ENCODE results near the gene PELO.
A peak's percentile ranks its signal among the peaks of the same experiment; 100 is the strongest.
"Not testable (repeated sequence)": the region's sequence is repeated elsewhere in the genome, so short reads cannot be mapped to it uniquely, and the experiment has no call there.

The PELO gene, protein sequence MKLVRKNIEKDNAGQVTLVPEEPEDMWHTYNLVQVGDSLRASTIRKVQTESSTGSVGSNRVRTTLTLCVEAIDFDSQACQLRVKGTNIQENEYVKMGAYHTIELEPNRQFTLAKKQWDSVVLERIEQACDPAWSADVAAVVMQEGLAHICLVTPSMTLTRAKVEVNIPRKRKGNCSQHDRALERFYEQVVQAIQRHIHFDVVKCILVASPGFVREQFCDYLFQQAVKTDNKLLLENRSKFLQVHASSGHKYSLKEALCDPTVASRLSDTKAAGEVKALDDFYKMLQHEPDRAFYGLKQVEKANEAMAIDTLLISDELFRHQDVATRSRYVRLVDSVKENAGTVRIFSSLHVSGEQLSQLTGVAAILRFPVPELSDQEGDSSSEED

DNA sequence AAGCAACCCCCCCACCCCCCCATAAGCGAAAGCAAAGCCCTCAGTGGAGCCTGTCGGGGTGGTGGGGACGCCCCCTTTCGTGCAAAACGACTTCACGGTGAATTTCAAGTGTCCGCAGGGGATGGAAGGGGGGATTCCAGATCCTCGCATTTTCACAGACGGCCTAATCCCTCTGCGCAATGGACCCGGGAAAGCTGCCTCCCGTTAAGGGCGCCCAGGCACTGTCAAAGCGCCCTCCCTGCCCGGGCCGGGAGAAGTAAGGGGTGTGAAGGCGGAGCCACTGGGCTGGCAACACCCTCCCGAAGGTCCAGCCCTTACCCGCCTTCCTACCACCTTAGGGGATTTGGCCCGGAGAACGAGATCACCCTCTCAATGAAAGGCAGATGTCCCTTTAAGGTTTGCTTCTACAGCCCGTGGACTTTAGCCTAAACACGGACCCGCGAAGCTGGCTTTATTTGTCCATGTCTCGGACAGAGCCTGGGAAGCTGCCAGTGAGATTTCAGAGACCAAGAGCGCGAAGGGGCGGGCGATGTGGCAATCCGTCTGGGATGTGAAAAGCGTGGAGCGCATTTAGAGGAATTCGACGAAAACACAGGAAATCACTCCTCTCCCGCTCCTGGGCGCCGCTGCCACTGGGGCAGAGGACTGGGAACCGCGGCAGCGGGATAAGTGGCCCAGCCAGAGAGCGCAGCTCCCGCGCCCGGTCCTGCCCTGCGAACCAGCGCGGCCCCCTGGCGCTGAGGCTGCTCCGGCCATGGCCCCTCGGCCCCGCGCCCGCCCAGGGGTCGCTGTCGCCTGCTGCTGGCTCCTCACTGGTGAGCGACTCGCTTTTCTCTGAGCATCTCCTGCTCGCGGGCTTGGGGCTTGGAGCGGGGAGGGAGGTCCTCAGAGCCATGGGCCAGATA lies at the start of gene PELO, which contains the start of gene ITGA1:
PELO (plus strand) TSS at position 317 of the 905 bp plus-strand sequence. CDS start 12,479 bp downstream, outside the sequence.
ITGA1 (plus strand) TSS at position 317 of the 905 bp plus-strand sequence; CDS start at position 755, 438 bp downstream.
- DNase-seq, result peak in 5 of 6 experiments; percentile 18 to 62 (median 58)

GRCh38 chr5:52738095-52738506 lies 49.6 kb upstream of the PELO start:
- no peak for DNase-seq

- DNase-seq, result no peak
Observed at GRCh38 chr5:52740007-52740406, 47.7 kb upstream of the PELO start.

DNA sequence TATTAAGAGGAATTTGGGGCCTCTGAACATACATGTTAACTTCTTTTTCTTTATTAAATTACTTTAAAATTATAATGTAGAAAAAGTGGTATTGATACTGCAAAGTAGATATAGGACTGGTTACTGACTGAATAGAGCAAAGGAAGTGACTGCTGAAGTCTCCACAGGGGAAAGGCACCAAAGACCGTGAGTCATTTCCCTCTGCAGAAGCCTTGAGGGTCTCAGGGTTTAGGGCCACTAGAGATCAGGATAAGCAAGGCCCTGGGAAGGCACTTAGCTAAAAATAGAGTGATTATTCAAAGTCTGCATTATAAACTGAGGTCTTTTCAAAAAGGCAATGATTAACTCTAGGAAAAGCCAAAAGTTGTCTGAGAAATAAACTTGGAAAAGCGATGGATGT lies 44.7 kb upstream of the PELO start:
- no peak for DNase-seq

DNA sequence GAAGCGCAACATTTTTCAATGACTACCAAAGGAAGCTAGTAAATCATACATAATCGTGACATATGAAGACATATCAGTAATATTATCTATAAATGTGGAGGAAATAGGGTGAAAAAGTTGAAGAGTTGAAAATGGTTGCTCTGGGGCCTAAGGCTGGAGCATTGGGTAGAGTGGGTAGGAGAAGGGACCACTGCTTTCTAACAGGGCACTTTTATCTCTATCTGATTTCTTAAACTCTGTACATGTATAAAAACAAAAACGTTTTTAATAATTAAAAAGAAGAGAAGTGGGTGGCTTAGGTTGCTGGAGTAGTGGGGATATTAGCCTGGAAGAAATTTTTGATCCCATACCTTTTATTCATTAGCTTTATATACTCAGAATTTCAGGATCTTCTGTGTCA lies 44.2 kb upstream of the PELO start:
- DNase-seq, result no peak

DNA sequence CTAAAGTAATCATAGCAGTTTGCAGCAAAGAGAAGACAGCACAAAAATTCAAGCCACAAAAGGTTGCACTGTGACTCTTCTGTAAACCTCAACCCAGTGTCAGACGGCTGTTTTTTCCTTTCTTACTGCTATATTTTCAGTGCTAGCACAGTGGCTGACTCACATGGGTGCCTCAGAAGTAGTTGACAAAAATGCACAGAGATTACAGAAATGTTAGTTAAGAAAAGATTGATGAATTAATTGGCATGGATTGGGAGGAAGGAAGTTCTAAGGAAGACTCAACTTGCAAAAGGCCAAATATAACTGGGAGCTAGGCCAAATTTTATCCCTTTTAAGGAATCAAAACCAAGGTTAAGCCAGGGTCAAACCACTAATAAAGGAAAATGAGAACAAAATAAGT lies 43.7 kb upstream of the PELO start:
- peak in 3 of 6 experiments; percentile 53 to 68 (median 59) for DNase-seq

DNA sequence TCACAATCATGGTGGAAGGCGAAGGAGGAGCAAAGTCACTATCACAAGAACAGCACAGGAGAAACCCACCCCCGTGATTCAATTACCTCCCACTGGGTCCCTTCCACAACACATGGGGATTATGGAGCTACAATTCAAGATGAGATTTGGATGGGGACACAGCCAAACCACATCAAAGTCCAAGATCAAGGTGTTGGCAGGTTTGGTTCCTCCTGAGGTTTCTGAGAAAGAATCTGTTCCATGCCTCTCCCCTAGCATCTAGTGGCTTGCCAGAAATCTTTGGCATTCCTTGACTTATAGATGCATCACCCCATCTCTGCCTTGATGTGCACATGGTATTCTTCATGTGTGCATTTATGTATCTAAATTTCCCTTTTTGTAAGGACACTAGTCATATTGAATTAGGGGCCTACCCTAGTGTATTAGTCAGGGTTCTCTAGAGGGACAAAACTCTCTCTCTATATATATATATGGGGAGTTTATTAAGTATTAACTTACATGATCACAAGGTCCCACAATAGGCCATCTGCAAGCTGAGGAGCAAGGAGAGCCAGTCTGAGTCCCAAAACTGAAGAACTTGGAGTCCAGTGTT lies 42.8 kb upstream of the PELO start:
- not testable (repeated sequence) for DNase-seq

DNA sequence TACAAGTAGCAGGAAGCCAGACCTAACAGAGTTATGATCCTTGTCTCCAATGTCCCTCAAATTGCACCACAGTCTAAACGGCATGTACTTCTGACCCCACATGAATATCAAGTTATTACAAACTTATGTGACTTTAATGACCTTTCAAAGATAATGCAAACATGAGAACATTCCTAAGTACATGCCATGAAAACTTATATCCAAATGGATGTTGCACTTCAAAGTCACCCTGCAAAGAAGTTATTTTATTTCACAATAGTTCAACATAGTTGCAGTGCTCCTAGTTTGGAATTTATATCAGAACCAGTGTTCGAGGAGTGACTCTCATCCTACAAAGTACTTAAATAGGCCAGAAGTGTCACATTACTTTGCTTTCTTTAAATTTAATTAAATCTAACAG lies 41.2 kb upstream of the PELO start:
- DNase-seq, result no peak

DNA sequence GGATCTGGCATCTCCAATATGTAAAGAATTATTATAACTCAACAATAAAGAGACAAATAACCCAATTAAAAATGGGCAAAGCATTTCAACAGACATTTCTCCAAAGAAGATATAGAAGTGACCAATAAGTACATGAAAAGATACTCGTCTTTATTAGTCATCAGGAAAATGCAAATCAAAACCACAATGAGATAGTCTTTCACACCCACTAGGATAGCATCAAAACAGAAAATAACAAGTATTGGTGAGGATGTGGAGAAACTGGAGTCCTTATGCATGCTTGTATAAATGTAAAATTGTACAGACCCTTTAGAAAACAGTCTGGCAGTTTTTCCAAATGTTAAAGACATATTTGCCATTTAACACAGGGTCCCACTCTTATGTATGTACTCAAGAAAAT lies 39.1 kb upstream of the PELO start:
- no peak for DNase-seq

DNA sequence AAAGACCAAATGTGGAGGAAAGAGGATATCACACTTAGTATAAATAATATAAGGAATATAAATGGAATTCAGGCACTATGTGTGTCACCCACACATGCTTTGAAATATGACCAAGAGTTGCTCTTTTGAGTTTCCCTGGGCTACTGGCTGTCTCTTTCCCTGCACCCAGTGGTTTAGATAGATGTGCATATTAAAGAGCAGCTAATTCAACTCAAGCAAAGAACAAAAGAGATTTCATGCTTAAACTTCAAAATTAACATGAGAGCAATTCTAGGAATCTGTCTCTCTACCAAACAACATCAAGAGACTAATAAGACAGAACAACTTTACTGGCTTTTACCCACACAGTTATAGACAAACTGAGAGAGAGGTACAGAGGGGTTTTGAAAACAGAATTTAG lies 38.0 kb upstream of the PELO start:
- no peak for DNase-seq

- no peak for DNase-seq
Observed at GRCh38 chr5:52751137-52751536, 36.6 kb upstream of the PELO start.

DNA sequence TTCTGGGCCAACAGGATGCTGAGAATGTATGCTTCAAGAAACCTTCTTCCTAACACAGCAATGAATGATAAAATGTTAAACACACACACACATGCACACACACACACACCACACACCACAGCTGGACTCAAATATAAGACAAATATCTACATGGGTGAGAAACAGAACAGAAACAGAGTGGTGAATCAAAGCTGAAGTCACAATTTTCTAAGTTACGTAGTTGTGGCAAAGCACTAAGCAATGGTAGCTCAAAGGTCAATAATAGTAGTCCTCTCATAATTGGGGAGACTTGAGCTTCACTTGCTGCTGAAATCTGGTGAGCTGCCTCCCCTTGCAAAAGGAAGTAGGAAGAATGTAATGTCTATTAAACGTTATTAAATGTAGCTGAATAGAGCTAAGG lies 33.7 kb upstream of the PELO start:
- DNase-seq, result no peak

GRCh38 chr5:52757527-52757926 lies 30.2 kb upstream of the PELO start:
- no peak for DNase-seq

DNA sequence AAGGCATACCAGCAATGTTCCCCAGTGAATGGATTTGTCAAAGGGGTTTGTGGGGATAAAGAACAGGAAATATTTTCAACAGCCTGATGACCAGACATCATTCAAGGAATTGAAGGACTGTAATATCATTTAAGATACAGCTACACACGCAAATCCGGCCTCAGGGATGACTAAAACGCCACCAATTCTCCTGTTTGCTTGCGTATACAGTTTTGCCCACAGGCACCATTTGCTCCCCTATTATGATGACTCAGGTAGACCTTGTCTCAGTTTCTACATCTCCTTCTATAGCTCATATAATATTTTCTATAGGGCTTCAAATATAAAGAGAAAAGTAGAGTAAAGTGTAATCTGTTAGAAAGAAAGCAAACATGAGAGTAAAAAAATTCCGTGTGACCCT lies 29.7 kb upstream of the PELO start:
- DNase-seq, result no peak

DNA sequence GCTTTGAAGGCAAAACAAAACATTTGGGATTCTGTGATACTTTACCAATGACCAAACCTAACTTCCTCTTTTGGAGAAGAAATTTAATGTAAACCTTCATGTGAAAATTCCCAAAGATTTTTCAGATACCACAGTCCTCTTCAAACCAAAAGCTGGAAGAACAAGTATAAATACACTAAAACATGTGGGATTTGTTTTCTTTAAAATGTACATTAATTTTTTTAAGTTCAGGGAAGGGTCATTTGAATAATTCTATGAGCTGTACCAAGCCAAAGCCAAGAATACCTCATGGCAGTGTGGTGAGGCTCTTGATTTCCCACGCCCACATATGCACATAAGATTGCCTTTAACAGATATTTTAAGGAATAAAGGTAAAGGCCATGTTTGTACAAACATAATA lies 28.4 kb upstream of the PELO start:
- no peak for DNase-seq

GRCh38 chr5:52760695-52761366 lies 26.9 kb upstream of the PELO start:
- no peak for DNase-seq

DNA sequence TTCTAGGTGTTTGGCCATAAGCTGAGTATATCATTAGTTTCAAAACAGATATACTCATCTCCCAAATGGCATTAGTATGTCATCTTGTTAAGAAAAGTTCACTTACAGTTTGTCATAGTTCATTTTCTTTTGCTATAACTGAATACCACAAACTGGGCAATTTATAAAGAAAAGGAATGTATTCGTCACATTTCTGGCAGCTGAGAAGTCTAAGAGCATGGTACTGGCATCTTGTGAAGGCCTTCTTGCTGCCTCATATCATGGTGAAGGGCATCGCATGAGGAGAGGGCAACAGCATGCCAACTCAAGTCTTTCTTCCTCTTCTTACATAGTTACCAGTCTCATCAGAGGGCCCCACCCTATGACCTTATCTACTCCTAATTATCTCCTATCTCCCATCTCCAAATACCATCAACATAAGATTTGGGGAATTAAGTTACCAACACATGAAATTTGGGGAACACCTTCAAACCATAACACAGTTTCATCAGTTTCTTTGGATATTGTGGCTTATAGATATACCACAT lies 20.4 kb upstream of the PELO start:
- DNase-seq, result no peak

GRCh38 chr5:52767766-52768480 lies 19.8 kb upstream of the PELO start:
- DNase-seq, result no peak

DNA sequence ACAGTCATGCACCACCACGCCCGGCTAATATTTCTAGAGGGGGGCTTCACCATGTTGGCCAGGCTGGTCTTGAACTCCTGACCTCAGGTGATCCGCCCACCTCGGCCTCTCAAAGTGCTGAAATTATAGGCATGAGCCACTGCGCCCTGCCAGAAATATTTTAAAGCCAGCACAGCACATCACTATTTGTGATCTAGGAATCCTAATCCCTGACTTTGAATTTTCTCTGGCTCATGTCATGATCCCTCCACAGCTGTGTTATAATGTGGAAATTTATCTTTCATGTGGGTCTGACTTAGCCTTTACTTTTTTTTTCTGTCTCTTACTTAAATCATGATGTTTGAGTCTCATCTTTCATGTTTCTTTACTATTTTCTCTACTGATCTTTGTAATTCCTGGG lies 18.7 kb upstream of the PELO start:
- no peak for DNase-seq

GRCh38 chr5:52770287-52770939 lies 17.3 kb upstream of the PELO start:
- no peak for DNase-seq

DNA sequence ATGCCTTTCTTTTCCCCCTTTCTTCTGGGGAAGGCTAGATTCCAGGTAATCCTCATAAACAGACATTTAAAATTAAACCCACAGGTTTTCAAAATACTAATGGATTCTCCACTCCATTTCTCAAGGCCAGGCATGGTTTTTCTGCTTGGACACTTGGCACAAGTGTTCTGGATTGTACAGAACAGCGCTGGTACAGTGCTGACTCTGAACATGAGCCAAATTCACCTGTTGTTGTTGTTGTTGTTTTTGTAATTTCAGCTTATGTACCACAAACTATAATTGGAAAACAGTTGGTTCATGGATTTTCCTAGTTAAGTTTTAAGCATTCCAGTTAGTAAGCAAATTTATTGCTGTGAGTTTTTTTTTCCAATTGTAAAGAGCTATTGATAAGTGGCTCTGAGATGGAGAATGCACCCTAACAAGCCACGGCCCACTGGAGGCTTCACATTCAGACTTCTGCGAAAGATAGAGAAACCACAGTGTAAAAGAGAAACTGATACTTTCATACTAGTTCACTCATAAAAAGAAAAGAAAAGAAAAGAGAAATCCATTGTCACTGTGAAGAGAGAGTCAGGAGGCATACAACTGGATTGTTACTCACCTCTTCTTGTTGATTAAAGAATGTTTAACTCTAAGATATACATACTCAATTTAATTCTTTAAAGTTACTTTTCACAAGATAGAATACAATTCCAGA lies 16.2 kb upstream of the PELO start:
- peak in 1 of 6 experiments; percentile 7 for DNase-seq
